ENCODE data around the gene P3H2.
"Not testable (repeated sequence)": the region's sequence is repeated elsewhere in the genome, so short reads cannot be mapped to it uniquely, and the experiment has no call there.

The P3H2 gene

DNA sequence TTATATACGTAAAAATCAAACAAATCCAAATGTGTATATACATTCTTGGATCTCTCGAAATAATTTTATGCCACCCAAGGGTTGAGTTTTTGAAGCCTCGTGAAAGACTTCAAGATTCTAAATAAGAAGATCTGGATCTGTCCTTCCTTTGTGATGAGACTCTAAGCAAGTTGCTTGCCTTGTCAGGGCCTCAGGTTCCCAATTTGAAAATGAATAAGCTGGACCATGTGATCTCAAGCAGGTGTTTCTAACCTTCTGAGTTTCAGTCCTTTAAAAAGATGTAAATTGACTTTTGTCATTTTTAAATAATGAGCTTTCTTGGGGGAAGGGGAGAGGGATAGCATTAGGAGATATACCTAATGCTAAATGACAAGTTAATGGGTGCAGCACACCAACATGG, 137.1 kb downstream of the P3H2 start:
- DNase-seq (ENCODE audit: low read depth), result no peak

DNA sequence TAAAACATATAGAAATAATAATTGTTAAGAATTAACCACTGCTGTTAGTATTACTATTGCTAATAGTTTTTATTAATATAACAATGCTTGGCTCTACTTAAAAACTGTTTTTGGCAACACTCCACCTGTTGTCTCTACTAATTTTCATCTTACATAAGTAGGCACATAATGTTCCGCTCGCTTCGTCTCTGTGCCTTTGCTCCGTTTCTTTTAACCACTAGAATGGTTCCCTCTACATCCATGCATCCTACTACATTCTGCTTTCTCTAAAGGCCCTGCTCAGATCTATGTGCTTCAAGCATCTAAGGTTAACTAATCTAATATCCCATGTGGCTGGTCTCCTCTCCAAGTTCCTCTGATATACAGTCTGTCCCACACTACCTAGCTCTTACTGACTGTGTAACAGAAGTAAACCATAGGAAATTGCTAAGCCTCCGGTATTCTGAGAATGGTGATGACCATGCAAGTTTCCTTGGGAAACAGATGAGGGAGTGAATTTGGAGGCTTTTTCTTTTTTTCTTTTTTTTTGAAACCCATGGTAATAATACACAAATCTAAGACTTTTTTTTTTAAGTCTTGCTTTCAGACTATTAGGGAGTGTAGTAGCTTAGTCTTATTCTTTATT, 138.3 kb downstream of the P3H2 start:
- DNase-seq (ENCODE audit: low read depth), result no peak

DNA sequence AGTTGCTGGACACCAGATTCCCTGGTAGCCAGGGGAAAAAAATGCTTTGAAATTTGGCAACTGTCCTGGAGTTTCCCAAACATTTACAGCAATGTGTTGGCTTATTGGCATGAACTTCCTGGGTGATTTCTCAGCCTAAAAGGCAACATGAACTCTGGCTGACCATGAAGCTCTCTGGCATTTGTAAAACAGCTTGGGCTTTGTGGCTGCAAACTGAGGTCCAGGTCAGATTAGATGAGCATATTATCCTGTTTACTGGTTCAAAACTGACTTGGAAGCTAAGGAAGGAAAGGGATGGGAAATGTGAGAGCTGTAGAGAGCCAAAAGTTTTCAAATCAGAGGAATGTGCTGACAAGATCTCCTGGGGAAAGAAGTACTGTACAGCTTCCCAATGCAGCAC, 139.0 kb downstream of the P3H2 start:
- DNase-seq (ENCODE audit: low read depth), result no peak

DNA sequence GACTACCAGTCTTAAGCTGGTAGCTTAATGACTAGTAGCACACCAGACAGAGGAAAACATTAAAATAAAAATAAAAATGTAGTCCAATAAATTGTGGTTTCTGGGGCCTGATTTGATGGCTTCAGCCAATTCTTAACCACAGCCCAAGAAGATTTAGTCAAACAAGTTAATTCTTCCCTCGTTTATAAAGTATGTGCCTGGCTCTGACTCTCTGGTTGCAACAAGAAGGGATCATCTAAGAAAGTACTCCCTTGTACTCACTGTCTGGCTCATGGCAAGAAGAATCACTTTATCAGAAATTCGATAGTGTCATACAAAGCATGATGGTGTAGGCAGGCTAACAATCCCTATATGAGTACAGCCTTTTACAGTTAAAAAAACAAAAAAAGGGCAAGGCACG, 141.9 kb downstream of the P3H2 start:
- DNase-seq (ENCODE audit: low read depth), result no peak

DNA sequence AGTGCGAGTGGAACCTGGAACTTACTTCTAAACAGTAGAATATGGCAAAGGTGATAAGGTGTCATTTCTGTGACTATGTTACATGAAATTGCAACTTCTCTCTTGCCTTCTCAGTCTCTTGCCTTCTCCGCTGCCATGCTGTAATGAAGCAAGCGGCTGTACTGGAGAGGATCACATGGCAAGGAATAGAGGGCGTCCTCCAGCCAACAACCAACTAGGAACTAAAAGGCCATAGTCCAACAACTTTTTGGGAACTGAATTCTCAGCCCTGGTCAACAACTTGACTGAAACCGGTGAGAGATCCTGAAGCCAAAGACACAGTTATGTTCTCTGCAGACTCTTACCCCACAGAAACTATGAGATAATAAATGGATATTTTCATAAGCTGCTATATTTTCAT, 143.5 kb downstream of the P3H2 start:
- DNase-seq (ENCODE audit: low read depth), result no peak

DNA sequence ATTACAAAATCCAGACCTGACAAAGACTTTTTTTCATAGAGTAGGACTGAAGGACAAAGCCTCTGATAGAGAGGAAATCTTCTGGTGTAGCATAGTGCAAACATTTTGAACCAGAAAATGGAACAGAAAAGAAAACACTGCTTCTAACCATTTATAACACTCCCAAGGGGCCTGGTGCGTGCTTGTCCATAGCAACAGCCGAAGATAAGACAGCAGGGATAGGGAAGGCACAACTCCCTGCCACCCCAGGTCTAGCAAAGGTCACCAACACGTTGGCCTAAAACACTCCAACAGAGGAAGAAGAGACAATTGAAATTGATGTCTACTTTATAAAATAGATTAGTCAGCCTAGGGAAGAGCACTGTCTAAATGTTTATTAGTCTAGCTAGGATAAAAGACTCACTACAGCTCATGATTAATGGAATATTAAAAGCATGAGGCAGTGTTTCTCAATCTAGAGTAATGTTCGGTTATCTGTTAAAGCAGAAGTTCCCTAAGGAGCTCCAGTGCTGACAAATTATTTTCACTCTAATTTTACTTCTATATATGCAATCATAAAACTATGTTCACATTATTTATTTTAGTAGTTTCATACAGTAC, 145.2 kb downstream of the P3H2 start:
- no peak for DNase-seq (ENCODE audit: low read depth)

DNA sequence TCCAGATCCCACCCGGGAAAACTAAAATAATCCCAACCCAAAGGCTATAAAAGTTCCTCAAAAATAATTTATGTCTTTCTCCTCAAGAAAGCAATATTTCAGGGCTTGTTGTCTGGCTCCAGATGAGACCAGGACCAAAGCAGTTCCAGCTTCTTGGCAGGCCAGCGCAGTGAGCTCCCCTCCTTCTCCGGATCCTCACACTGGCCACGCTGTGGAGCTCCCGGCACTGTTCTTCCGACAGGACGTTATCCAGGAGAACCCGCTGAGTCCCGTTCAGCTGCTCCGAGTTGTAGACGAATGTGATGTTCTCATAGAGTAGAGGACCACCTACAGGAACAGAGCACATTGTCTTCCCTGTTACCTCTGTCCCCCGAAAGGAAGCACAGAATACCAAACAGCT, 146.3 kb downstream of the P3H2 start:
- no peak for DNase-seq (ENCODE audit: low read depth)

DNA sequence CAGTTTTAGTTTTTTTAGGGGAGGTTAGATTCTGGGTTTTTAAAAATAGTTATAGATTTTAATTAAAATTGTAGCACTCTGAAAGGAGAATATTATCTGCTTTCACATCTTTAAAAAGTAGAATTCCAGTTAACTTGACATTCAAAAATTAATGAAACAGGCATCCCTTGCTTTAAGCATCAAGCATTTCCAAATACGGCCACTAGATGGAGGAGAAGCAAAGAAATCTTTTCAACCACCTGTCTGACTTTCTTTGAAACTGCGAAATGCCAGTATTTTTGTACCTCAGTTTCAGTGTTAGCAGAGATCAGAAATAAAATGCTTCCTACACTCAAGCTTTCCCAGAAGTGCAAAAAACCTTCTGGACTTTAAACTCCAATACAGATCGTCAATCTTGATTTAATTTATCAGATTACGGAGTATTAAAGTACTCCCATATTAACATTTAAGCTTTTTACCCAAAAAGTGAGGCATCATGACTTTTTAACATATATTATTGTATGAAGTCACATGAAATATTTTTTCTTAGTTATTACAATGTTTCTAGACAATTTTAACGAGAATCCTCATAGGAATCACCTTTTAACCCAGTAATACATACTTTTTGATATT, 153.3 kb downstream of the P3H2 start:
- DNase-seq (ENCODE audit: low read depth), result no peak

DNA sequence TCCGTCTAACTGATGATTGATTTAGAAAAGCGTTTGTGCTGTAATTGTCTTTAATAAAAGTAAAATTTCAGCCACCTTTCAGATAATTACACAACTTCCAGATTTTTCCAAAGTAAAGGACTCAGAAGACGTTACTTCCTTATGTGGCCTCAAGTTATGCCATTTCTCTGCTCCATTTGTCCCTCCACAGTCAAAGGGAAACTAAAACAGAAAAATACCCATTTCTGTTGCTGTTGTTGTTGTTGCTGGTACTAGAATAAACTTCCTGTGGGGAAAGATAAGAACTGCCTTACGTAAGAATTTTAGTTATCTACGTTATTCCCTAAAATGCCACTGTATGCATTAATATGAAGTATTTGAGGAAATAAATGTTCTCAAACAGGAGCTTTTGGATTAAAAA, 153.9 kb downstream of the P3H2 start:
- no peak for DNase-seq (ENCODE audit: low read depth)

DNA sequence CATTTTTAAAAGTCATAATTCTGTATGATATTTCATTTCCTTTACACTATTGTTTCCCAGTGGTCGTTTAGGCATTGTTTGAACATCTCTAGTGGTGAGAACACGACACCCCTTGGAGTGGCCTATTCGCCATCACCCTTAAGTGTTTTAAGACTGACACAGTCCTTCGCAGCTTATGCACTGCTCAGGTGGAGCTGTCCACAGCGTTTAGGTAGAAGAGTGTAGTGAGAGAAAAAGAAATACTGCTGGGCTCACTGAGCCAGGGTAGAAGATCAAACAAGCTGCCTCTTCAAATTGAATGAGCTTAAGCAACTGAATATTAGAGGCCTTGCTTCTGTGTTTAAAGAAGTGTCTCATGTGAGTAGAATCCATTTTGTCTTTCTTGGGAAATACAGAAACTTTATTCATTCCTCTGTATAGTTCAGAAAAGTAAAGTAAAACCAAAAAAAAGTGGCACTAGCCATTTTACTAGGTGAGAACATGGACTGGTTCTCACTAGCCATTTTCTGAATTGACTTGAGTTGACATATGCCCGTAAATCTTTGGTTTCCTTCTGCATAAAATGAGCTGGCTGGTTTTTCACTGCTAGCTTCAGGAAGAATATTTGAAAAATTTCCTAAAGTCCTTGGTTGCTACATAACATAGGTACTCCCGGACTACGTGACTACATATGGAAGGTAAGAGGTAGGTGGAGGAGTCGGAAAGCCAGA, 155.9 kb downstream of the P3H2 start:
- DNase-seq (ENCODE audit: low read depth), result no peak

DNA sequence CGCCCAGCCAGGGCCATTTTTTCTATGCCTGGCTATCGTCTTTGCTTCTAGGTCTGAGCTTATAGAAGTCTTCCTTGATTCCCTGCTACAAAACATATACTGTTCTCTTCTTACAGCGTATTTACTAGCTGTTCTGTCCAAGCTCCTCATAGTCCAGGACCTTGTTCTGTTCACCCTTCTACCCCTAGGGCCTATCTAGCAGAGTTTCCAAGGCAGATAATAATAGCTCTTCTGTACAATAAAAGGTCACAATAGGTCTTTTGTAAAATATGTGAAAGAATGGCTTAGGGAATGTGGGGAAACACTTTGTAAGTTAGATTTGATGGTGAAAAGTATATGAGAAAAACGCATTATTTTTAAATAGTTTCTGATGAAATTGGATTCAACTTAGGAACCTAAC, 158.2 kb downstream of the P3H2 start:
- DNase-seq (ENCODE audit: low read depth), result no peak

DNA sequence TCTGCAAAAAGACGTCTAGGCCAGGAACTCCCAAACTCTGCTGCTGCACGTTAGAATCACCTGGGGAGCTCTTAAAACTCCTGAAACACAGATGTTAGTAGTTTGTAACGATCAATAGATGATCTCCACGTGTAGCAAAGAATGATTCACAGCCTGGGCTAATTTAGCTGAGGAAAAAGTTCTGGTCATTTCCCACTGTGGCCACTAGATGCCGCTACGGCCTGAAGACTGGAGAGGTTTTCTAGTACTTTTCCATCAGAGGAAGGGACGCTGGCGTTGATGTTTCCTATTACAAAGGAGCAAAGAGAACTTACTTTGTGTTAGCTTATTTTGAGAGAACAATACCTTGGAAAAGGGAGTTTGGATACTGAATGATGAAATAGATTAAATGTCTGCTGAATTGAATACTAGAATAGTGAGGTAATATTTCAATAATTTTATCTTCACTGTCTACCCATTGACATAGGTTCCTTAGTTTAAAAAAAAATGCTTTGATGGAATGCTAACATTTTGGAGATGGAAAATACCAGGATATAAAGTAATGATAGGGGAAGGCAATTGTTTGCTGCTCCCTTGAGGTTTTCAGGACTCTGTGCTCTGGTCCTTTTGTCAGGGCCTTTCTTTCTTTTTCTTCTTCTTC, 159.1 kb downstream of the P3H2 start:
- DNase-seq (ENCODE audit: low read depth), result peak; percentile 43

DNA sequence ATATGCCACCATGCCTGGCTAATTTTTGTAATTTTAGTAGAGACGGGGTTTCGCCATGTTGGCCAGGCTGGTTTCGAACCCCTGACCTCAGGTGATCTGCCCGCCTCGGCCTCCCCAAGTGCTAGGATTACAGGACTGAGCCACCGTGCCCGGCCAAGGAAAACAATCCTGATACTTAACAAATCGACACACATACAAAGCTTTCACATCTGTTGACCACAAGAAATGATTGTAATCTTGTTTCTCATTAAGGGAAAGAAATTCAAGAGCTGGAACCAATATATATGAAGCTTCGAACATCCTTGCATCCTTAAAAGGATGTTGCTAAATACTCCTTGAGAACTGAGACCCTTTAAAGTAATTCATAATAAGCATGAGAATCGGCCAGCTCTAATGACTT, 159.6 kb downstream of the P3H2 start:
- DNase-seq (ENCODE audit: low read depth), result not testable (repeated sequence)

DNA sequence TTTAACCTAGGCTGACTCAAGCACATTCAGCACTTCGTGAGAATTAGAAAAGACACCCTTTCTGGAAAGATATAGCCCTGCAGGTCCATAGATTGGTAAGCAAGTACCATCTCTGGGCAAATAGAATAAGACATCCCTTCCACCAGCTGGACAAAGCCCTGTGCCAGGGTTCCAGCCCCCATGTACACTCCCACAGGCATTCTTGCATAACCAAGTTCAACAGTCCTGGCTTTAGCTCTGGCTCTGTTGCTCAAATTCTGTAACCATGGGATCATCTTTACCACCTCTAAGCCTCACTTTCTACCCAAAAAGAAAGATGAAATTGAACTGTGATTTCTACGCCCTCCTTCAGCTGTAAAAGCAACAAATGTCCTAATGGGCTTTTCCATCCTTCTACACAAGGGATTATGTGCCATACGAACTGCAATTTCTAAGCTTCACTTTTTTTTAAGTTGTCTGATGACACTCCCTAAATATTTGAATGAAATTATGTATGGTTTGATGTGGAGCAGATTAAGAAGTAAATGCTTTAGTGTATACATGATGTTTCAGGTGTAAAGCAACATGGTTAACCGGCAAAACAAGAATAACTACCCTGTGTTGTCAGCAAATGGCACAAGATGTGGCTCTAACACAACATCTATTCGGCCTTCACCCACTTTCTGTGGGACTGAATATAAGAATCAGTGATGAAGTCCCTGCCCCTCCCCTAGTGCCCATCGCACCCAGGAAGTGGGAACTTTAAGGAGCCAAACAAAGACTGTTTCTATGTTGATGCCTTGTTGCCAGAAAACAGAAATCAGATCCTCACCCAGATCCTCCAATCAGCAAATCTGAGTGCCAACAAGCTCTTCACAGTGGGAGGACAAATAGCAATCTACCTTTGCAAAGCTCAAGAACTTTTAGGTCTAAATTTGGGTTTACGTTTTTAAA, 165.7 kb downstream of the P3H2 start:
- DNase-seq (ENCODE audit: low read depth), result no peak

DNA sequence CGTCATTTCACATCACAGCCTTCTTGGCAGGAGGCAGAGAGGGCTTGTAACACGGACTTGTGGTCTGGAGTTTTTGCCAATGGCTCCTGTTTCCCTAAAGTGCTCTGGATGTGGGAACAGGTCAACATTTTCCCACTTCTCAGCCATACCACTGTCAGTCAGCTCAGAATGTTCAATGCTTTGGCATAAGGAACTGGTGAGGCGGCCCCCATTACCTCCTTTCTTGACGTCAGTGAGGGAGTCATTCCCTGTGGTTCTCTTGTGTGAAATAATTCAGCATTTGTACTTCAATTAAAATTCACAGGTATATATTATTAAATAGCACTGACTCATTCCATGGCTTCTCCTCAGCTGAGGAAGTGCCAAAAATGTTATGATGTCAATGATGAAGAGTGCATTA, 167.1 kb downstream of the P3H2 start:
- no peak for DNase-seq (ENCODE audit: low read depth)

DNA sequence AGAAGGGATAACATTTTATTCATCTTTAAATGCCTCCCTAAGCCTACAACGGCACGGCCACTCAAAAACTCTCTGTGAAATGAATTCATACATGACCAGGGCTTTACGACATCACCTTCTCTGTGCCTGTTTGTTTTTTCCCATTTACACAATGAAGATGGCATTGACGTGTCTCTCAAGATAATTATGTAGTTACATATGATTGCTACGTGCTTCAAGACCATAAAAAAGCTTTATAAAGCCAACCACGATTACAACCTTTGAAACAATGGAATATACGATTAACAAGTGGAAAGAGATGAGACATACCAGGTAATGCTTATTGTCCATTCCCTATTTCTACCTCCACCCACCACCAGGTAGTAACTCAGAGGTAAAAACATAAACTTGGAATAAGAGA, 168.4 kb downstream of the P3H2 start:
- no peak for DNase-seq (ENCODE audit: low read depth)

DNA sequence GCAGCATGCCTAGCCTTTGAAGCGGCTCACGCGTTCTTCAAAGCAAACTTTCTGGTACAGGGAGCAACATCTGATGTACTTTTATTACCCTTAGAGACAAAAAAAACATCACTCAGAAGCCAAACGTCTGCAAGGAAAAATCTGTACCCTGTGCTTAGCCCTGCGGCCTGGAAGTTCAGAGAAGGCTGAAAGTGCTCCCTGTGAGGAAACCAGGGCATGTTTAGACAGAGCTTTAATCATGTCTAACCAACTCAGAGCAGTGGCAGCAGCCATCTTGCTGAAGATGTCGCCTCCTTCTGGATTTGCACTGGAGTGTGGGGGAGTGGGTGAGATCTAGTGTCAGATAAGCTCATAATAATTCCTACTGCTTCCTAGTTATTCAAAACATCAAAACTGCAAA, 170.4 kb downstream of the P3H2 start:
- no peak for DNase-seq (ENCODE audit: low read depth)

DNA sequence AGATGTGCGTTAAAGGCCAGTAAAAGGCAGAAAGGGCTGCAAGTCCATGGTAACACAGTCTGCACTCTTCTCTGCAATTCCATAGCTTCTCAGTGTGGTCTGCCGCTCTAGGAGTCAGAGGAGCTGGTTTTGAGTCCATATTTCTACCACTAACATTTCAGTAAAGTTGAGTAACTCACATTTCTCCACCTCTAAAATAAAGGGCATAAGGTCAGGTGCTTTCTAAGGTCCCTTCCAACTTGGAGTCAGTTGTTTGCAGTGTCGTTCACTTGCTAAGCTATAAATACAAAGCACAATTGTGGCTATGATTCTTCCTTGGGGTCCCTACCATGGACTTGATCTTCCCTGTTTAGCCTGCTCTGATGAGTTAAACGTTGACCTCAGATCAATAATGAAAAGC, 171.1 kb downstream of the P3H2 start:
- DNase-seq (ENCODE audit: low read depth), result no peak

DNA sequence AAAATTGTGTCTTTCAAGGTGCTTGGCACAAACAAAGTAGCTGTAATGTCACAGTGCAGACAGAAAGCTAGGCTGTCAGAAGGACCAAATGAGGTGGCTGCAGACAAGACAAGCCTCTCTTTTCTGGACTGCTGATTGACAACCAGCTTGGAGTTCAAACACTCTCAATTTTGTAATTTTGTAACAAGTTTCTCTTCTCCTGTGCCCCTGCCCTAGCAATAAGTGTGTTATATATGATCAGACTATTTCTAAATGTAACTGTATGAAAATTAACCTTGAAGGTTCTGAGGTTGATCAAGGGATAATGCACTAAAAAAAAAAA, 172.0 kb downstream of the P3H2 start:
- DNase-seq (ENCODE audit: low read depth), result no peak

DNA sequence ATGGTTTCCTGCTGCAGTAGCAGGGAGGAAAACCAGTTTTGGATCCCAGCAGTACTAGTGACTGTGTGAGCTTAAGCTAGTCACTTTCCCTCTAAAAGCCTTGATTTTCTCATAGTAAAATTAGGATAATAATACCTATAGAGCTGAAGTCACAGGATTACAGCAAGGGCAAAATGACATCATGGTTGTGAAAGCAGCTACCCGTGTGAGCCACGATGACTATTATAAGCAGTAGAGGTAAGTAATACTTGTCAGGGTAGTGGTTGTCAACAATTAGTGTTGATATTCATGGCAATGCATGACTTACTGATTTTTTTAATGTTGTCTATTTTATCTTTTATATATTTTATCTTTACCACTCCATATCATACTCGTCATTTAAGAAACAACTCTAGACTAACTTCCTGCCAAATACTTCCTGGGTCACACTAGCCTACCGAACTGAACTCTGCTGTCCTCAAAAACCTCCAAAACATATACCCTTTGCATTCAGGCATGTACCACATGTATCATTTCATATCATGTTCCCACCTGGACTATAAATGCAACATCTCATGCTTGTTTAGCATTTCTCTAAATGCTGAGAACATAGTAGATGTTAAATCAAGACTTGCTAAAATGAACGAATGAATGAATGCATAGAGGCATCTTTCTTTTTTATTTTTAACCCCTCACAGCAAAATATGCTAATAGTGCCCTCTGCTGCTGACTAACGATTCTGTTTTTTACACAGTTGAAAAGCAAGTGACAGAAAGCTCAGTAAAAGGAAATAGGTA, 172.6 kb downstream of the P3H2 start:
- no peak for DNase-seq (ENCODE audit: low read depth)

DNA sequence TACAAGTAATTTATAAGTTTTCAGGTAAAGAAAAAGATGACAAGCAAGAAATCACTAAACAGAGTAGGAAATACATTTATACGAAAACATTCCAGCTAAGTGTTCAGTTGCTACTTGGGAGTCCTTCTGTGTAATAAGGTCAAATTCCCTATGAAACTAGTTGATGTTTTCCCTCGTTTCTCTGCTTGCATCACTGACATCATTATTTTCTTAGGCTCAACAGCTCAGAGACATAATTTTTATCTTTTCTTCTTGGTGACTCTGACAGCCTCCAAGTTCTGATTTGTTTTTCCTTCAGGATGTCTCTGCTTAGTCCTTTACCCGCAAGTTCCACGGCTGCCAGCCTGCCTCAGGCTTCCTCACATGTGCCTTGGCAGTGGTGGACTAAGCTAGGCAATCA, 173.6 kb downstream of the P3H2 start:
- DNase-seq (ENCODE audit: low read depth), result no peak

Measured in activated T-helper 9 cell treated with anti-CD3 and anti-CD28 coated beads, Interleukin-2, amount 50 U/mL, for 16 hours (primary cell).